ENCODE measurements around the gene RAB40C.
A peak's percentile ranks its signal among the peaks of the same experiment; 100 is the strongest.

RAB40C gene

DNA sequence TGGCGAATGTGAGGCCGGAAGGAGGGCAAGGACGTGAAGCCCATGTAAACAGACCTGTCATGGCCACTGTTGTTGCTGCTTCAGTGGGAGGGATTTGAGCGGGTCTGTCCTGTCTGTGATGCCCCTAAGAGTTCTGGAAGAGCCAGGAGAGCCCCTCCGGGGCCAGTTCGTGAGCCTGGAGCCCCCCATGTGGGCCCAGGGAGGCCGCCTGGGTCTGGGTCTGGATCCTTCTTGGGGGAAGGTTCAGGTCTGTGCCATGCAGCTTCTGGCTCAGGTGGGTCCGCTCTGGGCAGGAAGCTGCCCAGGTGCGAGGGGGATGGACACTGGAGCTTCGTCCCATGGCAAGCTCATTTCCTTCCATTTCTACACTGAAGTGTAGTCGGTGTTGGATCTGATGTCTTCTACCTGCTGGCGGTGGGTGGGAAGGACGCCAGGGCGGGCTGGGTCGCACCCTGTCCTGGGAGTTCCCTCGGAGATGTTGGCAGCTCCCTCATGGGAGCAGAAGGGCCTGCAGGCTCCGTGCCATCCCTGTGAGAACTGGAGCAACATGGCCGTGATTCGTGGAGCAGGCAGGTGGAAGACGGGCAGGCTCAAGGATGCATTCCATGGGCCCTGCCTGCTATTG, 29.7 kb downstream of the RAB40C start:
- no CpG with 5 or more reads among the region's 20 CpGs for WGBS (ENCODE audit: extremely low coverage, insufficient coverage, insufficient read length)

GRCh38 chr16:620700-621525, 31.0 kb downstream of the RAB40C start:
- Histone ChIP-seq H3K4me3 (ENCODE audit: low read depth, low read length) (no peak overlapping the region), H2AK5ac (ENCODE audit: low read length) (no peak overlapping the region), H3K9me3 (ENCODE audit: insufficient read depth, low read depth, low read length) (no peaks in the 10 kb centered on the region), H3K23ac (ENCODE audit: low read length) (no peak overlapping the region), H3K27me3 (ENCODE audit: insufficient read depth, low read length) (no peaks in the 10 kb centered on the region), H3K27ac (ENCODE audit: low read depth, low read length) (no peak overlapping the region), H4K8ac (ENCODE audit: low read depth, low read length) (no peak overlapping the region), H3K79me1 (ENCODE audit: low read length) (peaks cover 4% of the 10 kb centered on the region), H3K18ac (ENCODE audit: low read length) (no peak overlapping the region), H2BK120ac (ENCODE audit: insufficient read depth, low read length, poor library complexity) (no peak overlapping the region), H2BK12ac (ENCODE audit: low read length) (no peak overlapping the region), H3K14ac (ENCODE audit: low read length) (no peak overlapping the region), H3K4me1 (ENCODE audit: control insufficient read depth in 1 of 2, insufficient read depth in 2 of 2, low read length in 2 of 2) (peaks cover 13 to 16% of the 10 kb centered on the region in 2 experiments), H3K79me2 (ENCODE audit: control insufficient read depth, insufficient read depth, low read length, poor library complexity) (no peaks in the 10 kb centered on the region), H4K12ac (ENCODE audit: low read depth, low read length) (no peak overlapping the region), H3K9ac (ENCODE audit: low read length) (no peak overlapping the region), H2BK5ac (ENCODE audit: low read depth, low read length, poor library complexity) (no peak overlapping the region), H3K4me2 (ENCODE audit: low read length) (no peak overlapping the region), H3K36me3 (ENCODE audit: control insufficient read depth in 1 of 2, insufficient read depth in 2 of 2, low read length in 2 of 2) (peaks cover 14 to 18% of the 10 kb centered on the region in 2 experiments), H2AFZ (ENCODE audit: insufficient read depth, low read length, poor library complexity) (no peak overlapping the region), H3K4ac (ENCODE audit: low read depth, low read length) (no peak overlapping the region), H4K91ac (ENCODE audit: low read depth, low read length) (no peak overlapping the region)
- DNase-seq: peak in 1 of 2 donors; percentile 67
- no CpG with 5 or more reads among the region's 41 CpGs for WGBS (ENCODE audit: extremely low coverage, insufficient coverage, insufficient read length)

More for the DNA sequence above, 29.7 kb downstream of the RAB40C start:
- Histone ChIP-seq H3K79me2 (ENCODE audit: control insufficient read depth, insufficient read depth, low read length, poor library complexity) (no peaks in the 10 kb centered on the region), H2AFZ (ENCODE audit: insufficient read depth, low read length, poor library complexity) (no peak overlapping the region), H2BK12ac (ENCODE audit: low read length) (no peak overlapping the region), H3K18ac (ENCODE audit: low read length) (no peak overlapping the region), H3K9me3 (ENCODE audit: insufficient read depth, low read depth, low read length) (no peaks in the 10 kb centered on the region), H3K79me1 (ENCODE audit: low read length) (peaks cover 4% of the 10 kb centered on the region), H3K9ac (ENCODE audit: low read length) (no peak overlapping the region), H4K8ac (ENCODE audit: low read depth, low read length) (no peak overlapping the region), H3K14ac (ENCODE audit: low read length) (no peak overlapping the region), H3K4ac (ENCODE audit: low read depth, low read length) (no peak overlapping the region), H4K12ac (ENCODE audit: low read depth, low read length) (no peak overlapping the region), H3K4me2 (ENCODE audit: low read length) (no peak overlapping the region), H2AK5ac (ENCODE audit: low read length) (no peak overlapping the region), H3K23ac (ENCODE audit: low read length) (no peak overlapping the region), H2BK120ac (ENCODE audit: insufficient read depth, low read length, poor library complexity) (no peak overlapping the region), H3K4me1 (ENCODE audit: control insufficient read depth in 1 of 2, insufficient read depth in 2 of 2, low read length in 2 of 2) (peaks cover 13 to 15% of the 10 kb centered on the region in 2 experiments), H3K27ac (ENCODE audit: low read depth, low read length) (no peak overlapping the region), H2BK5ac (ENCODE audit: low read depth, low read length, poor library complexity) (no peak overlapping the region), H4K91ac (ENCODE audit: low read depth, low read length) (no peak overlapping the region), H3K36me3 (ENCODE audit: control insufficient read depth in 1 of 2, insufficient read depth in 2 of 2, low read length in 2 of 2) (peaks cover 10 to 12% of the 10 kb centered on the region in 2 experiments), H3K4me3 (ENCODE audit: low read depth, low read length) (no peak overlapping the region), H3K27me3 (ENCODE audit: insufficient read depth, low read length) (no peaks in the 10 kb centered on the region)
- no peak for DNase-seq

GRCh38 chr16:621526-622105, 31.8 kb downstream of the RAB40C start:
- no peak overlapping the region for H2BK12ac ChIP-seq (ENCODE audit: low read length)
- no peaks in the 10 kb centered on the region for H3K27me3 ChIP-seq (ENCODE audit: insufficient read depth, low read length)
- no CpG with 5 or more reads among the region's 21 CpGs for WGBS (ENCODE audit: extremely low coverage, insufficient coverage, insufficient read length)
- H3K79me1 ChIP-seq (ENCODE audit: low read length): peaks cover 4% of the 10 kb centered on the region
- H4K12ac ChIP-seq (ENCODE audit: low read depth, low read length): no peak overlapping the region
- H4K8ac ChIP-seq (ENCODE audit: low read depth, low read length): no peak overlapping the region
- no peak overlapping the region for H3K4ac ChIP-seq (ENCODE audit: low read depth, low read length)
- H3K23ac ChIP-seq (ENCODE audit: low read length): no peak overlapping the region
- peaks cover 20 to 23% of the 10 kb centered on the region in 2 experiments for H3K36me3 ChIP-seq (ENCODE audit: control insufficient read depth in 1 of 2, insufficient read depth in 2 of 2, low read length in 2 of 2)
- peaks cover 13 to 20% of the 10 kb centered on the region in 2 experiments for H3K4me1 ChIP-seq (ENCODE audit: control insufficient read depth in 1 of 2, insufficient read depth in 2 of 2, low read length in 2 of 2)
- no peak overlapping the region for H4K91ac ChIP-seq (ENCODE audit: low read depth, low read length)
- no peak overlapping the region for H2AFZ ChIP-seq (ENCODE audit: insufficient read depth, low read length, poor library complexity)
- H3K79me2 ChIP-seq (ENCODE audit: control insufficient read depth, insufficient read depth, low read length, poor library complexity): no peaks in the 10 kb centered on the region
- H3K18ac ChIP-seq (ENCODE audit: low read length): no peak overlapping the region
- H2BK5ac ChIP-seq (ENCODE audit: low read depth, low read length, poor library complexity): no peak overlapping the region
- H3K4me3 ChIP-seq (ENCODE audit: low read depth, low read length): no peak overlapping the region
- no peak overlapping the region for H3K27ac ChIP-seq (ENCODE audit: low read depth, low read length)
- H2AK5ac ChIP-seq (ENCODE audit: low read length): no peak overlapping the region
- peaks cover 3% of the 10 kb centered on the region for H3K9me3 ChIP-seq (ENCODE audit: insufficient read depth, low read depth, low read length)
- no peak overlapping the region for H3K4me2 ChIP-seq (ENCODE audit: low read length)
- no peak overlapping the region for H3K9ac ChIP-seq (ENCODE audit: low read length)
- H3K14ac ChIP-seq (ENCODE audit: low read length): no peak overlapping the region
- no peak for DNase-seq
- H2BK120ac ChIP-seq (ENCODE audit: insufficient read depth, low read length, poor library complexity): no peak overlapping the region

- Histone ChIP-seq H3K27me3 (ENCODE audit: insufficient read depth, low read length) (no peaks in the 10 kb centered on the region), H3K4me1 (ENCODE audit: control insufficient read depth in 1 of 2, insufficient read depth in 2 of 2, low read length in 2 of 2) (peaks cover 18 to 25% of the 10 kb centered on the region in 2 experiments), H3K23ac (ENCODE audit: low read length) (no peak overlapping the region), H3K9ac (ENCODE audit: low read length) (no peak overlapping the region), H4K12ac (ENCODE audit: low read depth, low read length) (no peak overlapping the region), H3K4me2 (ENCODE audit: low read length) (no peak overlapping the region), H2BK12ac (ENCODE audit: low read length) (no peak overlapping the region), H3K79me1 (ENCODE audit: low read length) (peaks cover 4% of the 10 kb centered on the region), H3K4me3 (ENCODE audit: low read depth, low read length) (no peak overlapping the region), H2AK5ac (ENCODE audit: low read length) (no peak overlapping the region), H4K91ac (ENCODE audit: low read depth, low read length) (peak overlapping the region; percentile 63), H3K36me3 (ENCODE audit: control insufficient read depth in 1 of 2, insufficient read depth in 2 of 2, low read length in 2 of 2) (peaks cover 28 to 30% of the 10 kb centered on the region in 2 experiments), H3K18ac (ENCODE audit: low read length) (peak overlapping the region; percentile 22), H4K8ac (ENCODE audit: low read depth, low read length) (peak overlapping the region; percentile 3), H2BK120ac (ENCODE audit: insufficient read depth, low read length, poor library complexity) (no peak overlapping the region), H3K4ac (ENCODE audit: low read depth, low read length) (no peak overlapping the region), H2BK5ac (ENCODE audit: low read depth, low read length, poor library complexity) (peak overlapping the region; percentile 26), H3K79me2 (ENCODE audit: control insufficient read depth, insufficient read depth, low read length, poor library complexity) (no peaks in the 10 kb centered on the region), H3K14ac (ENCODE audit: low read length) (peak overlapping the region; percentile 48), H3K9me3 (ENCODE audit: insufficient read depth, low read depth, low read length) (peaks cover 3% of the 10 kb centered on the region), H2AFZ (ENCODE audit: insufficient read depth, low read length, poor library complexity) (no peak overlapping the region), H3K27ac (ENCODE audit: low read depth, low read length) (no peak overlapping the region)
- WGBS (ENCODE audit: extremely low coverage, insufficient coverage, insufficient read length): no CpG with 5 or more reads among the region's 17 CpGs
- no peak for DNase-seq
Observed at GRCh38 chr16:622920-623280, 33.0 kb downstream of the RAB40C start.
